ENCODE measurements around the gene ABCG8. TPM values are rescaled to one million over a fixed set of nuclear protein-coding genes. Genes with fewer than 3 reads are reported as not detected.
A peak's percentile ranks its signal among the peaks of the same experiment; 100 is the strongest.

Gene ABCG8
- total RNA-seq, 1 experiment from 2014 or later, result not detected

- peaks cover 38% of the 10 kb centered on the region for H3K27me3 ChIP-seq (replicated peaks)
These were observed 15.9 kb downstream of the ABCG8 start for GRCh38 chr2:43854671-43855070.

GRCh38 chr2:43855292-43855691 is 16.5 kb downstream of the ABCG8 start:
- peaks cover 41% of the 10 kb centered on the region for H3K27me3 ChIP-seq (replicated peaks)
- no peaks in the 10 kb centered on the region for H3K9me3 ChIP-seq (replicated peaks)
- no peak overlapping the region for H3K27ac ChIP-seq
- no peaks in the 10 kb centered on the region for H3K4me1 ChIP-seq (replicated peaks)
- H3K4me3 ChIP-seq, result no peak overlapping the region
- H3K36me3 ChIP-seq, result no peaks in the 10 kb centered on the region
- no peak for DNase-seq (ENCODE audit: low read depth in 1 of 2, low spot score in 2 of 2)

More at GRCh38 chr2:43854671-43855070, 15.9 kb downstream of the ABCG8 start:
- no peak for DNase-seq (ENCODE audit: low read depth in 1 of 2, low spot score in 2 of 2)
- no peaks in the 10 kb centered on the region for H3K36me3 ChIP-seq
- H3K27ac ChIP-seq, result no peak overlapping the region
- H3K4me3 ChIP-seq, result no peak overlapping the region
- no peaks in the 10 kb centered on the region for H3K9me3 ChIP-seq (replicated peaks)
- H3K4me1 ChIP-seq (replicated peaks), result no peaks in the 10 kb centered on the region

- Histone ChIP-seq H3K9me3 (replicated peaks) (no peaks in the 10 kb centered on the region), H3K36me3 (no peaks in the 10 kb centered on the region), H3K4me3 (no peak overlapping the region), H3K27ac (no peak overlapping the region), H3K4me1 (replicated peaks) (no peaks in the 10 kb centered on the region), H3K27me3 (replicated peaks) (peaks cover 18% of the 10 kb centered on the region)
- no peak for DNase-seq (ENCODE audit: low read depth in 1 of 2, low spot score in 2 of 2)
These were observed 33.4 kb downstream of the ABCG8 start for GRCh38 chr2:43872151-43872550.

- Histone ChIP-seq H3K9me3 (replicated peaks) (no peaks in the 10 kb centered on the region), H3K27ac (no peak overlapping the region), H3K27me3 (replicated peaks) (peaks cover 8% of the 10 kb centered on the region), H3K36me3 (no peaks in the 10 kb centered on the region), H3K4me3 (no peak overlapping the region), H3K4me1 (replicated peaks) (no peaks in the 10 kb centered on the region)
- DNase-seq (ENCODE audit: low read depth in 1 of 2, low spot score in 2 of 2), result no peak
These were observed 36.1 kb downstream of the ABCG8 start for GRCh38 chr2:43874776-43875451.

GRCh38 chr2:43877782-43878464 is 39.2 kb downstream of the ABCG8 start:
- Histone ChIP-seq H3K4me3 (no peak overlapping the region), H3K36me3 (no peaks in the 10 kb centered on the region), H3K27me3 (replicated peaks) (no peaks in the 10 kb centered on the region), H3K27ac (no peak overlapping the region), H3K4me1 (replicated peaks) (peaks cover 14% of the 10 kb centered on the region), H3K9me3 (replicated peaks) (no peaks in the 10 kb centered on the region)
- peak; percentile 50 to 70 for DNase-seq (ENCODE audit: low read depth in 1 of 2, low spot score in 2 of 2)

GRCh38 chr2:43879261-43879660 is 40.5 kb downstream of the ABCG8 start:
- H3K9me3 ChIP-seq (replicated peaks), result no peaks in the 10 kb centered on the region
- H3K36me3 ChIP-seq, result no peaks in the 10 kb centered on the region
- no peaks in the 10 kb centered on the region for H3K27me3 ChIP-seq (replicated peaks)
- H3K4me3 ChIP-seq, result no peak overlapping the region
- peaks cover 14% of the 10 kb centered on the region for H3K4me1 ChIP-seq (replicated peaks)
- H3K27ac ChIP-seq, result no peak overlapping the region
- no peak for DNase-seq (ENCODE audit: low read depth in 1 of 2, low spot score in 2 of 2)

- no peak overlapping the region for H3K4me3 ChIP-seq
- H3K9me3 ChIP-seq (replicated peaks), result no peaks in the 10 kb centered on the region
- DNase-seq (ENCODE audit: low read depth in 1 of 2, low spot score in 2 of 2), result no peak
- H3K27me3 ChIP-seq (replicated peaks), result no peaks in the 10 kb centered on the region
- H3K27ac ChIP-seq, result no peak overlapping the region
- peaks cover 14% of the 10 kb centered on the region for H3K4me1 ChIP-seq (replicated peaks)
- H3K36me3 ChIP-seq, result no peaks in the 10 kb centered on the region
These were observed 41.7 kb downstream of the ABCG8 start for GRCh38 chr2:43880471-43880870.

- Histone ChIP-seq H3K36me3 (no peaks in the 10 kb centered on the region), H3K9me3 (replicated peaks) (no peaks in the 10 kb centered on the region), H3K4me1 (replicated peaks) (peaks cover 14% of the 10 kb centered on the region)
These were observed 42.2 kb downstream of the ABCG8 start for GRCh38 chr2:43880952-43881351.

GRCh38 chr2:43882312-43882711 is 43.5 kb downstream of the ABCG8 start:
- no peak overlapping the region for H3K4me3 ChIP-seq
- peaks cover 4% of the 10 kb centered on the region; the same call in 1 of the 2 replicates for H3K36me3 ChIP-seq
- peaks cover 14% of the 10 kb centered on the region for H3K4me1 ChIP-seq (replicated peaks)
- H3K9me3 ChIP-seq (replicated peaks), result no peaks in the 10 kb centered on the region
- no peak overlapping the region for H3K27ac ChIP-seq
- H3K27me3 ChIP-seq (replicated peaks), result no peaks in the 10 kb centered on the region
- DNase-seq (ENCODE audit: low read depth in 1 of 2, low spot score in 2 of 2), result no peak

More at GRCh38 chr2:43880952-43881351, 42.2 kb downstream of the ABCG8 start:
- no peak overlapping the region for H3K27ac ChIP-seq
- H3K27me3 ChIP-seq (replicated peaks), result no peaks in the 10 kb centered on the region
- no peak overlapping the region for H3K4me3 ChIP-seq
- no peak for DNase-seq (ENCODE audit: low read depth in 1 of 2, low spot score in 2 of 2)

GRCh38 chr2:43884689-43885088 is 45.9 kb downstream of the ABCG8 start:
- no peaks in the 10 kb centered on the region for H3K9me3 ChIP-seq (replicated peaks)
- H3K4me1 ChIP-seq (replicated peaks), result peaks cover 14% of the 10 kb centered on the region
- H3K27me3 ChIP-seq (replicated peaks), result no peaks in the 10 kb centered on the region
- no peak overlapping the region for H3K4me3 ChIP-seq
- H3K27ac ChIP-seq, result no peak overlapping the region
- H3K36me3 ChIP-seq, result peaks cover 25% of the 10 kb centered on the region
- DNase-seq (ENCODE audit: low read depth in 1 of 2, low spot score in 2 of 2), result no peak

- no peaks in the 10 kb centered on the region for H3K9me3 ChIP-seq (replicated peaks)
- H3K4me3 ChIP-seq, result no peak overlapping the region
- no peak overlapping the region for H3K27ac ChIP-seq
- no peaks in the 10 kb centered on the region for H3K27me3 ChIP-seq (replicated peaks)
- H3K36me3 ChIP-seq, result peaks cover 30% of the 10 kb centered on the region
- no peak for DNase-seq (ENCODE audit: low read depth in 1 of 2, low spot score in 2 of 2)
- H3K4me1 ChIP-seq (replicated peaks), result peaks cover 14% of the 10 kb centered on the region
These were observed 46.4 kb downstream of the ABCG8 start for GRCh38 chr2:43885132-43885632.

GRCh38 chr2:43887176-43887575 is 48.4 kb downstream of the ABCG8 start:
- H3K4me1 ChIP-seq (replicated peaks), result peaks cover 4% of the 10 kb centered on the region; the same call in 1 of the 2 replicates
- no peak overlapping the region for H3K4me3 ChIP-seq
- peaks cover 50% of the 10 kb centered on the region for H3K36me3 ChIP-seq
- no peaks in the 10 kb centered on the region for H3K27me3 ChIP-seq (replicated peaks)
- H3K9me3 ChIP-seq (replicated peaks), result no peaks in the 10 kb centered on the region
- no peak overlapping the region for H3K27ac ChIP-seq
- DNase-seq (ENCODE audit: low read depth in 1 of 2, low spot score in 2 of 2), result no peak

- no peak overlapping the region for H3K27ac ChIP-seq
- no peak for DNase-seq (ENCODE audit: low read depth in 1 of 2, low spot score in 2 of 2)
- H3K4me1 ChIP-seq (replicated peaks), result no peaks in the 10 kb centered on the region
- no peaks in the 10 kb centered on the region for H3K9me3 ChIP-seq (replicated peaks)
- H3K4me3 ChIP-seq, result no peak overlapping the region
- H3K27me3 ChIP-seq (replicated peaks), result no peaks in the 10 kb centered on the region
- peaks cover 69% of the 10 kb centered on the region for H3K36me3 ChIP-seq
These were observed 50.6 kb downstream of the ABCG8 start for GRCh38 chr2:43889416-43889815.

- no peak for DNase-seq (ENCODE audit: low read depth in 1 of 2, low spot score in 2 of 2)
- Histone ChIP-seq H3K4me1 (replicated peaks) (no peaks in the 10 kb centered on the region), H3K27ac (no peak overlapping the region)
These were observed 52.1 kb downstream of the ABCG8 start for GRCh38 chr2:43890855-43891254.

More at GRCh38 chr2:43890855-43891254, 52.1 kb downstream of the ABCG8 start:
- no peaks in the 10 kb centered on the region for H3K27me3 ChIP-seq (replicated peaks)
- H3K4me3 ChIP-seq, result no peak overlapping the region
- peaks cover 81% of the 10 kb centered on the region for H3K36me3 ChIP-seq
- no peaks in the 10 kb centered on the region for H3K9me3 ChIP-seq (replicated peaks)

Data from SJSA1 (cell line).